Fibroblast of the aortic adventitia (primary cell): ENCODE results near the gene CENPT. TPM values are rescaled to one million over a fixed set of nuclear protein-coding genes. Genes with fewer than 3 reads are reported as not detected.

Experiments used
- DNase-seq: peaks from one replicate; pipeline ENCODE4 v3.0.0-alpha.2; 2010; ENCODE audit warnings: low read depth
- H3K4me3 ChIP-seq: 2 replicates; pipeline ENCODE4 v1.5.1; 2011; ENCODE audit warnings: low read depth, mild to moderate bottlenecking, control low read depth, low read length, moderate library complexity
- CTCF ChIP-seq: IDR thresholded peaks from 2 replicates; pipeline ENCODE4 v1.5.1; 2011; ENCODE audit warnings: mild to moderate bottlenecking, low read length, control low read depth, inconsistent platforms; ENCODE audit not compliant: insufficient read depth
- total RNA-seq: library from RNA; depleted of rRNA; stranded (reverse); fragments of >200 nt; gene quantifications from 2 replicates; pipeline ENCODE4 v1.2.3, GENCODE V29; 2012; ENCODE audit warnings: low replicate concordance

The CENPT gene
- total RNA-seq, result 28.9 and 39.9 TPM in 2 replicates

GRCh38 chr16:67847064-67847861, at the start of gene CENPT:
Gene CENPT (minus strand): TSS chr16:67847693. CDS start chr16:67833859, 13,834 bp downstream.
- peak; percentile 61 for DNase-seq
- H3K4me3 ChIP-seq, result peak within 1 kb of the TSS; percentile 83
- TF ChIP-seq CTCF, result no peak

GRCh38 chr16:67897231-67897630, 49.7 kb upstream of the CENPT start:
- TF ChIP-seq CTCF, result no peak
- H3K4me3 ChIP-seq, result no peak overlapping the region
- DNase-seq, result peak; percentile 82

DNA sequence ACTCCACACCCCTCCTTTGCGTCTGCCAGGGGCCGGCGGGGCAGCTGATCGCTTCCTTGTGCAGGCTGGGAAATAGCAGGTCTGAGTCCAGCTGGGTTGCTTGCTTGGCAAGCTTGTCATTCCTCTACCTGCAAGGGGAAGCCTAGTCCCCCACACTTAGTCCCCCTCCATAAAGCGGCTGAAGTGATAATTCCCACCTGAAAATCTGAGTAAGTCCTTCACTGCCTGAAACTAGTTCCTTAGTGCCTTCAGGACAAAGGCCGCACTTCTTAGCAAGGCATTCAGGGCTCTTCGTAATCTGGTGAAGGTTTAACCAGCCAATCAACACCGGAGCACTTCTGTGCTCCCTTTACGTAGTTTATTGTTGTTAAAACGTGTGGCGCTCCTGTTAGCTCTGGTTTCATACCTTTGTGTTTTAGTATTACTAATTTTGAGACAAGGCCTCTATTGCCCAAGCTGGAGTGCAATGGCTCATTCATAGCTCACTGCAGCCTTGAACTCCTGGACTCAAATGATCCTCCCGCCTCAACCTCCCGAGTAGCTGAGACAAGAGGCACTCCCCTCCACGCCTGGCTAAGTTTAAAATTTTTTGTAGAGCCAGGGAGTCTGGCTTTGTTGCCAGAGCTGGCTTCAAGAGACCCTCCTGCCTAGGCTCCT, 46.4 kb upstream of the CENPT start:
- DNase-seq, result peak; percentile 27
- peak overlapping the region; percentile 92 for H3K4me3 ChIP-seq
- no peak for TF ChIP-seq CTCF

- TF ChIP-seq CTCF, result no peak
- H3K4me3 ChIP-seq, result peak within 1 kb of the TSS; percentile 92
- peak; percentile 91 for DNase-seq
These were observed 45.6 kb upstream of the CENPT start, which contains the start of gene PSKH1 for GRCh38 chr16:67892899-67893742. Gene PSKH1 (plus strand): TSS chr16:67893254. CDS start chr16:67908750, 15,496 bp downstream.

- no peak for DNase-seq
- no peak for TF ChIP-seq CTCF
- H3K4me3 ChIP-seq, result peak overlapping the region; percentile 63
These were observed 44.9 kb upstream of the CENPT start for GRCh38 chr16:67892375-67892774.

- H3K4me3 ChIP-seq, result no peak overlapping the region
- TF ChIP-seq CTCF, result no peak
- no peak for DNase-seq
These were observed 40.8 kb upstream of the CENPT start for GRCh38 chr16:67888331-67888730.
